Activated CD8-positive, alpha-beta T cell treated with anti-CD3 and anti-CD28 coated beads, Interleukin-2, amount 10 ng/mL, durations not matched to agents 7 days and 5 days (primary cell): Measurements from ENCODE around the gene GALNT10. TPM values are rescaled to one million over a fixed set of nuclear protein-coding genes. Genes with fewer than 3 reads are reported as not detected.

Source experiments
- ATAC-seq: fragments of 150-1000 bp; cut with Tn5 transposase; one replicate; pipeline ENCODE4 v1.10.0; 2021; ENCODE audit warnings: moderate library complexity
- CTCF ChIA-PET: fragments of 350-600 bp; sonication (Branson Sonifier 250); formaldehyde crosslinking; loops from one replicate; lab custom pipeline; 2021; ENCODE audit warnings: antibody characterized with exemption; lab: Charles Lee
- POLR2A ChIA-PET: fragments of 350-600 bp; sonication (Branson Sonifier 250); formaldehyde crosslinking; loops from one replicate; lab custom pipeline; 2021; ENCODE audit warnings: antibody characterized with exemption; lab: Charles Lee
- DNase-seq: peaks from one replicate; pipeline ENCODE4 v3.0.0-alpha.2; 2020
- H3K27ac Mint-ChIP-seq: one replicate; pipeline ENCODE4 v1.8.0; 2021; ENCODE audit warnings: mild to moderate bottlenecking, mixed read lengths
- H3K27me3 Mint-ChIP-seq: one replicate; pipeline ENCODE4 v1.8.0; 2021; ENCODE audit warnings: low read depth, mixed read lengths
- H3K36me3 Mint-ChIP-seq: one replicate; pipeline ENCODE4 v1.8.0; 2021; ENCODE audit warnings: low read depth, mixed read lengths
- H3K4me1 Mint-ChIP-seq: one replicate; pipeline ENCODE4 v1.8.0; 2021; ENCODE audit warnings: low read depth, mixed read lengths
- H3K4me3 Mint-ChIP-seq: one replicate; pipeline ENCODE4 v1.8.0; 2021; ENCODE audit warnings: mild to moderate bottlenecking, mixed read lengths
- H3K9me3 Mint-ChIP-seq: one replicate; pipeline ENCODE4 v1.8.0; 2022; ENCODE audit warnings: mixed read lengths; ENCODE audit not compliant: insufficient read depth
- total RNA-seq, 2 experiments: library from RNA; stranded (reverse); gene quantifications; one replicate each; pipeline ENCODE4 v1.2.3, GENCODE V29; 2021

The GALNT10 gene
- total RNA-seq, 2 experiments from 2014 or later = 21.6 to 23.7 TPM

DNA sequence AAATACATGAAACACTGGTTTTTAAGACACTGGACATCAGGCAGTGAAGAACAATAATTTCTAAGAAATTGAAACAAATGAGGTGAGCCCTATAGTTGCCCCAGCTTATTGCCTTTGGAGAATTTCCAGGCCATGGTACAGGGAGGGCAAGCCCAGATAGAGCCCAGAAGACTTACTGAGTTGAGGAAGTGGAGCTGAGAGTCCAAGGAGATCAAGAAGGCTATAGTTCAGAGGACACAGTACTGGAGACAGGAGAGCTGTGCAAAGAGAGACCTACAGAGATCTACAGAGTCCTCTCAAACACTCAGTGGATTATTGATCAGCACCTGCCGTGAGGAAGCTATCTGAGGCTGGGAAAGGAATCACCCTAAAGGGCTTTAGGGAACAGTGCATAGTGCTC is 112.6 kb downstream of the GALNT10 start:
- Mint-ChIP-seq H3K9me3 (no peaks in the 10 kb centered on the region), H3K4me1 (peaks cover 4% of the 10 kb centered on the region), H3K27ac (no peak overlapping the region), H3K27me3 (no peaks in the 10 kb centered on the region), H3K36me3 (peaks cover 36% of the 10 kb centered on the region), H3K4me3 (no peak overlapping the region)
- DNase-seq = no peak
- CTCF ChIA-PET = no interaction called here
- POLR2A ChIA-PET = no interaction called here
- ATAC-seq = no peak

GRCh38 chr5:154308443-154309370 is 118.2 kb downstream of the GALNT10 start:
- ChIA-PET CTCF (no interaction called here), POLR2A (no interaction called here)
- H3K4me3 Mint-ChIP-seq = no peak overlapping the region
- no peaks in the 10 kb centered on the region for H3K27me3 Mint-ChIP-seq
- DNase-seq = no peak
- ATAC-seq = no peak
- H3K36me3 Mint-ChIP-seq = peaks cover 15% of the 10 kb centered on the region
- no peaks in the 10 kb centered on the region for H3K9me3 Mint-ChIP-seq
- H3K4me1 Mint-ChIP-seq = peaks cover 12% of the 10 kb centered on the region
- no peak overlapping the region for H3K27ac Mint-ChIP-seq

- no peak for ATAC-seq
- ChIA-PET POLR2A (no interaction called here), CTCF (no interaction called here)
- no peak overlapping the region for H3K27ac Mint-ChIP-seq
- DNase-seq = no peak
- peaks cover 12% of the 10 kb centered on the region for H3K4me1 Mint-ChIP-seq
- peaks cover 9% of the 10 kb centered on the region for H3K36me3 Mint-ChIP-seq
- no peaks in the 10 kb centered on the region for H3K9me3 Mint-ChIP-seq
- no peaks in the 10 kb centered on the region for H3K27me3 Mint-ChIP-seq
- no peak overlapping the region for H3K4me3 Mint-ChIP-seq
Measured at GRCh38 chr5:154309371-154309745, 118.8 kb downstream of the GALNT10 start.

DNA sequence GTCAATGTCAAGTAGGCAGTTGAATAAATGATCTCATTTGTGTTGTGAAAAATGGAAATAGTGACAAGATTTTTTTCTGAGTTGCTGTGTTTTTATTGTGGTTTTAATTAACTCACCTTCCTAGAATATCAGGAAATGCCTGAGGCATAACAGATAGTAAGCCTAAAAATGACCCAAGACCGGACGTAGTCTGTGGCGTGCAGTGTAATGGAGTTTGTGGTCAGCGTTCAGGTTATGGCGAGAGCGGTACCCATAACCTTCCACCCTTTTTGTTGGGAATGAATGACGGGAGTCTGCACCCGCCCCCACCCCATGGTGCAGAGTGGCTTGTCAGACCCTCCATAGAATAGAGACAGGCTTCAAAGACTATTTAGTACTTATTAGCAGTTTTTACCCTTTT is 119.3 kb downstream of the GALNT10 start:
- ChIA-PET CTCF (no interaction called here), POLR2A (no interaction called here)
- DNase-seq = no peak
- Mint-ChIP-seq H3K36me3 (peaks cover 6% of the 10 kb centered on the region), H3K27me3 (no peaks in the 10 kb centered on the region), H3K4me3 (no peak overlapping the region), H3K27ac (no peak overlapping the region), H3K9me3 (no peaks in the 10 kb centered on the region), H3K4me1 (peaks cover 12% of the 10 kb centered on the region)
- no peak for ATAC-seq

- Mint-ChIP-seq H3K4me1 (peaks cover 12% of the 10 kb centered on the region), H3K4me3 (no peak overlapping the region), H3K9me3 (no peaks in the 10 kb centered on the region), H3K27me3 (no peaks in the 10 kb centered on the region), H3K27ac (no peak overlapping the region), H3K36me3 (peaks cover 2% of the 10 kb centered on the region)
- ATAC-seq (no peak), DNase-seq (no peak)
- CTCF ChIA-PET = no interaction called here
- POLR2A ChIA-PET = no interaction called here
Measured at GRCh38 chr5:154311362-154311761, 120.8 kb downstream of the GALNT10 start.

DNA sequence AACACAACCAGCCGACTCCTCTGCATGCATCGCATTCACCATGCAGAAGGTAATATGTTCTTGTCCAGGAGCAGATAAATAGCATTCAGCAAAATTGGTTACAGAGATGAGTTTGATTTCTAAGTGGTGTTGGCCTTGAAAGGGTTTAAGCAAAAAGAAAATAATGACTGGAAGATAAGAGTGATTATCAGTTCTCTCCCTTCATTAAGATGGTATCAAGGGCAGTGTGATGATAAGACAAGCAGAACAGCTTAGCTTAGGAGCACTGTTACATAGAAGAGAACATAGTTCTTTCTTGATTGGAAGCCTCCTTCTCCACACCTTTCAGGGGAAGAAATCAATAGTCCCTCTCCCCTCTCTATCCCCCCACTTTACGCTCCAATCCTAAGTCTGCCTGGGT is 121.5 kb downstream of the GALNT10 start:
- no peaks in the 10 kb centered on the region for H3K27me3 Mint-ChIP-seq
- H3K9me3 Mint-ChIP-seq = no peaks in the 10 kb centered on the region
- H3K4me1 Mint-ChIP-seq = peaks cover 12% of the 10 kb centered on the region
- no peak overlapping the region for H3K4me3 Mint-ChIP-seq
- H3K27ac Mint-ChIP-seq = no peak overlapping the region
- POLR2A ChIA-PET = interaction anchor here (0.6 kb wide), 1 partner anchor 33 kb away, joined by 3 read pairs; no protein-coding TSS in a partner anchor
- H3K36me3 Mint-ChIP-seq = no peaks in the 10 kb centered on the region
- no peak for DNase-seq
- no peak for ATAC-seq
- CTCF ChIA-PET = no interaction called here

- H3K4me3 Mint-ChIP-seq = no peak overlapping the region
- CTCF ChIA-PET = no interaction called here
- no peaks in the 10 kb centered on the region for H3K36me3 Mint-ChIP-seq
- no peak for ATAC-seq
- H3K4me1 Mint-ChIP-seq = peaks cover 12% of the 10 kb centered on the region
- POLR2A ChIA-PET = interaction anchor here (0.6 kb wide), 1 partner anchor 32 kb away, joined by 3 read pairs; no protein-coding TSS in a partner anchor
- no peak for DNase-seq
- no peaks in the 10 kb centered on the region for H3K27me3 Mint-ChIP-seq
- no peaks in the 10 kb centered on the region for H3K9me3 Mint-ChIP-seq
- no peak overlapping the region for H3K27ac Mint-ChIP-seq
Measured at GRCh38 chr5:154312576-154312975, 122.0 kb downstream of the GALNT10 start.

DNA sequence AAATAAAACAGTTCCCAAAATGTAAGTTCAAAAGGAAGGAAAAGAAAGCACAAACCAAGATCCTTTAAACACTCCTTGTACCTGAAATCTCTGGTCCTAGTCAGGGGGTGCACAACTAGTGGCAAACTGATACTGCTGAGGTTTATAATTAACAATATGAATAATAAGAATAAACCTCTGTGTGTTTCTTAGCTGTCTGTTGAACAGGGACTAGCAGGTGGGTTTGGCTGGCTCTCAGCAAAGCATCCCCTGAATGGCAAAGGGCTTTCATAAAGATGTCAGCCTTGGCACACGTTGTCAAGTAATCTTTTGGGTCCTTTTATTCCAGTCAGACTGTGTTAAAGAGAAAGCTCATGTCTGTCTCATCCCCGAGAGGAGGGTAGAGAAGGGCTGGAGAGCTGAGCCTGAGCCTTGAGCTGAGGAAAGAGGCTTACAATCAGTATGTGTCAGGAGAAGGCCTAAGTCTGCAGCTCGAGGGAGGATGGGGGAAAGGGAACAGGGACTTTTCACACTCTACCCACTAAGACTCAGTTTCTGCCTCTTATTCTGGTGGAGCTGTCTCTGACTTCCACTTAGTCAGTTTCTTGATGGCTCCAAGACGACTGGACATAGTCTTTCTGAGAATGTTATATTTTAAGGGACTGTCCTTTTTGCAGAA is 123.0 kb downstream of the GALNT10 start:
- CTCF ChIA-PET = no interaction called here
- DNase-seq = no peak
- H3K9me3 Mint-ChIP-seq = no peaks in the 10 kb centered on the region
- ATAC-seq = no peak
- no peak overlapping the region for H3K4me3 Mint-ChIP-seq
- POLR2A ChIA-PET = no interaction called here
- peaks cover 12% of the 10 kb centered on the region for H3K4me1 Mint-ChIP-seq
- H3K27me3 Mint-ChIP-seq = no peaks in the 10 kb centered on the region
- H3K27ac Mint-ChIP-seq = no peak overlapping the region
- H3K36me3 Mint-ChIP-seq = no peaks in the 10 kb centered on the region

DNA sequence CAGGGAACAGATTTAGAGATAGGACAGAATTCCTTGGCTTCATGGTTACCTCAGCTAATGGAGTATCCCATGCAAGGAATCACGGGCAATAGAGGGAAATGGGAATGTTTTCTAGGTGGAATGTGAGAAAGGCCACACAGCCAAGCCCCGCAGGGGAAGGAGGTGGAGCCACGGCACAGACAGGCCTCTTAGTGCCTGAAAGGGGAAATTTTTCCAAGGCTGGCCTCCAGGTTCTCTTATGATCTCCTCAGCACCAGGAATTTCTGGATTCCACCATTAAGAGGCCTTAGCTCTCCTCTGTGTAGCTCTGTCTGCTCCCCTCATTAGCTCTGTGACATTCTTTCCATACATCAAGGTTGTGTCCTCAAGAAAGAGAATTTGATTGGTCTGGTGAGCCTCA is 124.7 kb downstream of the GALNT10 start:
- no peak overlapping the region for H3K4me3 Mint-ChIP-seq
- H3K27me3 Mint-ChIP-seq = no peaks in the 10 kb centered on the region
- no peaks in the 10 kb centered on the region for H3K36me3 Mint-ChIP-seq
- POLR2A ChIA-PET = no interaction called here
- no peaks in the 10 kb centered on the region for H3K4me1 Mint-ChIP-seq
- no peak for DNase-seq
- no peak overlapping the region for H3K27ac Mint-ChIP-seq
- ATAC-seq = no peak
- H3K9me3 Mint-ChIP-seq = no peaks in the 10 kb centered on the region
- CTCF ChIA-PET = interaction anchor here (1.0 kb wide), 1 partner anchor 16 kb away, joined by 3 read pairs; no protein-coding TSS in a partner anchor

GRCh38 chr5:154315756-154316155 is 125.2 kb downstream of the GALNT10 start:
- ChIA-PET POLR2A (no interaction called here), CTCF (no interaction called here)
- ATAC-seq = no peak
- Mint-ChIP-seq H3K9me3 (no peaks in the 10 kb centered on the region), H3K27me3 (no peaks in the 10 kb centered on the region), H3K36me3 (no peaks in the 10 kb centered on the region), H3K27ac (no peak overlapping the region), H3K4me3 (no peak overlapping the region), H3K4me1 (no peaks in the 10 kb centered on the region)
- DNase-seq = no peak

DNA sequence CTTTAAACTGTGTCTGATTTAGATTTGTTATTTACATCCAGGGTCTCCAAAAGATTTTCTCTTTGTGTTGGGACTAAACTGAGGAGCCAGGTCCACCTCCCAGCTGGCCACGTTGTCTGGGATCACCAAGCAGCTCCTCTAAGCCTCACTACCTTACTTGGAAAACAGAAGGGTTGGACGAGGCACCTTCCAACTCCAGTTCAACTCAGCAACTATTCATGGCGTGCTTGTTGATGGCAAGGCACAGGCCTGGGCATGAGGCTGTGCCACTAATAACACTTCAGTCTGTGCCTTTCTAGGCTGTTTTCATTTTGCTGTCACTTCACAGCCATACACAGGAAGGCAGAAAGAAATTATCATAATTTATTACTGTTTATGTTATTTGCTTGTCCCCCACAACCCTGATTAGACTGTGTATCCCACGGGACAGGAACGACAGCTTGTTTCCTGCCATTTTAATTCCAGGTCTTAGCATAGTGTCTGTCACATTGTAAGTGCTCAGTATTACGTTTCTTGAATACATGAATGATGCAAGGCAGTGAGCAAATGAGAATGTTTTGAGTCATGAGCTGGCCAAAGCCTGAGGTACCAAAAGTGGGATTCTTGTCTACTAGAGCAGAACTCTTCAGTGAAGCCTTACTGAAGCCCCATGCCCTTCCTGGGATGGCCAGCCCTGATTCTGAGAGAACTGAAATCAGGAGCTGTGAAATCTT is 125.8 kb downstream of the GALNT10 start:
- no peaks in the 10 kb centered on the region for H3K9me3 Mint-ChIP-seq
- ATAC-seq (no peak), DNase-seq (no peak)
- no peaks in the 10 kb centered on the region for H3K27me3 Mint-ChIP-seq
- CTCF ChIA-PET = no interaction called here
- no peaks in the 10 kb centered on the region for H3K36me3 Mint-ChIP-seq
- POLR2A ChIA-PET = no interaction called here
- no peak overlapping the region for H3K4me3 Mint-ChIP-seq
- H3K4me1 Mint-ChIP-seq = no peaks in the 10 kb centered on the region
- no peak overlapping the region for H3K27ac Mint-ChIP-seq

DNA sequence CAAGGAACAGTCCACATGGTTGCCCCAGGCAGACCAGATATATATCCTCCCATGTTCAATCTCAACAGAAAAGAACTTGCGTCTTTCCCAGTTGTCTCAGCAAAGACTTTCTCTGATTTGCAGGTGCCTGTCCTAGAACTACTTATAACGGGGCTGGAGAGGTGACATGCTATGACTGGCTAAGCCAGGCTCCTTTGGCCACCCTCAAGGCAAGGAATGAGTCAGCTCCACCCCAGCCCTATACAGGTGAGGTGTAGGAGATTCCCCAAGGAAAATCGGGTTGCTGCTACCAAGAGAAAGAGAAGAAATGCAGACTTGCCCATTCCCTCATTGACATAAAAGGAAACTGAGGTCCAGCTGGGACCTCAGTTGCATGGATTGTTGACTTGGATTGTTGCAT is 127.4 kb downstream of the GALNT10 start:
- ChIA-PET CTCF (no interaction called here), POLR2A (no interaction called here)
- no peaks in the 10 kb centered on the region for H3K36me3 Mint-ChIP-seq
- no peak for DNase-seq
- no peaks in the 10 kb centered on the region for H3K27me3 Mint-ChIP-seq
- no peak for ATAC-seq
- H3K27ac Mint-ChIP-seq = no peak overlapping the region
- H3K9me3 Mint-ChIP-seq = no peaks in the 10 kb centered on the region
- no peak overlapping the region for H3K4me3 Mint-ChIP-seq
- no peaks in the 10 kb centered on the region for H3K4me1 Mint-ChIP-seq
